Stimulated activated CD8-positive, alpha-beta memory T cell treated with anti-CD3 and anti-CD28 coated beads, Interleukin-2, amount 100 ng/mL, for 1 hour (primary cell): ENCODE data around the gene PCDHGA8.
"Not testable (repeated sequence)": the region's sequence is repeated elsewhere in the genome, so short reads cannot be mapped to it uniquely, and the experiment has no call there.

Experiments
- DNase-seq, 2 donors: peaks; one replicate each; pipeline ENCODE4 v3.0.0-alpha.2; 2020; ENCODE audit warnings: low read depth in 2 of 2

Gene PCDHGA8

GRCh38 chr5:141402553-141403243 is 10.3 kb downstream of the PCDHGA8 start, which contains the start of gene PCDHGA9:
Gene PCDHGA9, plus strand, starts transcription at chr5:141402778. Its CDS starts 175 bp downstream, at chr5:141402953.
- DNase-seq: no peak

GRCh38 chr5:141403387-141403786 is 11.0 kb downstream of the PCDHGA8 start:
- DNase-seq: no peak

- DNase-seq: not testable (repeated sequence)
Observed at GRCh38 chr5:141407790-141408505, 15.5 kb downstream of the PCDHGA8 start, which contains the start of gene PCDHGB6. Gene PCDHGB6, plus strand, starts transcription at chr5:141408021. Its CDS starts 182 bp downstream, at chr5:141408203.

- DNase-seq: no peak
Observed at GRCh38 chr5:141409598-141410306, 17.3 kb downstream of the PCDHGA8 start.

- DNase-seq: no peak
Observed at GRCh38 chr5:141411575-141411974, 19.1 kb downstream of the PCDHGA8 start.

GRCh38 chr5:141412854-141413539 is 20.6 kb downstream of the PCDHGA8 start, which contains the start of gene PCDHGA10:
Gene PCDHGA10, plus strand, starts transcription at chr5:141412987. Its CDS starts 189 bp downstream, at chr5:141413176.
- DNase-seq: peak in 1 of 2 donors; percentile 22

- DNase-seq: no peak
Observed at GRCh38 chr5:141413540-141414069, 21.2 kb downstream of the PCDHGA8 start.

- not testable (repeated sequence) for DNase-seq
Observed at GRCh38 chr5:141414548-141415274, 22.3 kb downstream of the PCDHGA8 start.

GRCh38 chr5:141415275-141415618 is 22.8 kb downstream of the PCDHGA8 start:
- DNase-seq: not testable (repeated sequence)

GRCh38 chr5:141417494-141418172 is 25.2 kb downstream of the PCDHGA8 start, which contains the start of gene PCDHGB7:
Gene PCDHGB7, plus strand, starts transcription at chr5:141417677. Its CDS starts 183 bp downstream, at chr5:141417860.
- DNase-seq: not testable (repeated sequence)

GRCh38 chr5:141419074-141419880 is 26.8 kb downstream of the PCDHGA8 start:
- no peak for DNase-seq

- DNase-seq: no peak
Observed at GRCh38 chr5:141420855-141421488, 28.5 kb downstream of the PCDHGA8 start, which contains the start of gene PCDHGA11. Gene PCDHGA11, plus strand, starts transcription at chr5:141421051. Its CDS starts 177 bp downstream, at chr5:141421228.

GRCh38 chr5:141421489-141421855 is 29.0 kb downstream of the PCDHGA8 start:
- no peak for DNase-seq

- no peak for DNase-seq
Observed at GRCh38 chr5:141422742-141423291, 30.4 kb downstream of the PCDHGA8 start.

- no peak for DNase-seq
Observed at GRCh38 chr5:141427783-141428426, 35.5 kb downstream of the PCDHGA8 start.

- DNase-seq: no peak
Observed at GRCh38 chr5:141430332-141431113, 38.1 kb downstream of the PCDHGA8 start, which contains the start of gene PCDHGA12. Gene PCDHGA12, plus strand, starts transcription at chr5:141430507. Its CDS starts 253 bp downstream, at chr5:141430760.

- no peak for DNase-seq
Observed at GRCh38 chr5:141431286-141431685, 38.9 kb downstream of the PCDHGA8 start.
